Loucy (cell line): ENCODE data around the gene THBS1.
A peak's percentile ranks its signal among the peaks of the same experiment; 100 is the strongest.

Experiments
- H2AFZ ChIP-seq: fragments of 200-600 bp; sonication (generic); 2 replicates; pipeline ENCODE4 v1.6.0; 2016; ENCODE audit warnings: antibody characterized with exemption, mild to moderate bottlenecking, low read length, moderate library complexity
- H3F3A ChIP-seq: fragments of 200-600 bp; 2 replicates; pipeline ENCODE4 v1.6.0; 2016; ENCODE audit warnings: antibody characterized with exemption, low read depth, mild to moderate bottlenecking
- H3K27me3 ChIP-seq: fragments of 200-600 bp; sonication (generic); 2 replicates; pipeline ENCODE4 v1.6.1; 2014; ENCODE audit warnings: low read length, mild to moderate bottlenecking; ENCODE audit not compliant: insufficient read depth, poor library complexity, severe bottlenecking
- H3K36me3 ChIP-seq: fragments of 200-600 bp; sonication (generic); 2 replicates; pipeline ENCODE4 v1.6.1; 2016; ENCODE audit warnings: low read length; ENCODE audit not compliant: insufficient read depth
- H3K4me1 ChIP-seq: fragments of 200-600 bp; sonication (generic); 2 replicates; pipeline ENCODE4 v1.5.1; 2014; ENCODE audit warnings: low read length, mild to moderate bottlenecking; ENCODE audit not compliant: insufficient read depth, poor library complexity, severe bottlenecking
- H3K4me2 ChIP-seq: fragments of 200-600 bp; sonication (generic); 2 replicates; pipeline ENCODE4 v1.6.0; 2014; ENCODE audit warnings: antibody characterized with exemption, low read length, low read depth, mild to moderate bottlenecking; ENCODE audit not compliant: poor library complexity, severe bottlenecking
- H3K4me3 ChIP-seq: fragments of 200-600 bp; sonication (generic); 2 replicates; pipeline ENCODE4 v1.5.1; 2014; ENCODE audit warnings: low read length, mild to moderate bottlenecking, mixed read lengths; ENCODE audit not compliant: poor library complexity, severe bottlenecking
- H3K79me2 ChIP-seq: fragments of 200-600 bp; sonication (generic); 2 replicates; pipeline ENCODE4 v1.6.1; 2014; ENCODE audit warnings: low read length; ENCODE audit not compliant: insufficient read depth
- H3K9ac ChIP-seq: fragments of 200-600 bp; sonication (generic); 2 replicates; pipeline ENCODE4 v1.6.0; 2014; ENCODE audit warnings: mild to moderate bottlenecking, low read depth, low read length, moderate library complexity; ENCODE audit not compliant: poor library complexity, severe bottlenecking
- H3K9me2 ChIP-seq: fragments of 200-600 bp; sonication (generic); replicated peaks from 2 replicates; pipeline ENCODE4 v1.6.1; 2016; ENCODE audit warnings: low read depth, low read length, mixed read lengths
- H3K9me3 ChIP-seq: fragments of 200-600 bp; sonication (generic); 2 replicates; pipeline ENCODE4 v1.6.1; 2014; ENCODE audit warnings: mild to moderate bottlenecking, antibody characterized with exemption, low read length, low read depth; ENCODE audit not compliant: insufficient read depth
- H4K20me1 ChIP-seq: fragments of 200-600 bp; sonication (generic); 2 replicates; pipeline ENCODE4 v1.6.0; 2014; ENCODE audit warnings: antibody characterized with exemption, low read length, mild to moderate bottlenecking; ENCODE audit not compliant: insufficient read depth, poor library complexity, severe bottlenecking
- CTCF ChIP-seq: fragments of 200-600 bp; sonication (generic); conservative IDR thresholded peaks from 2 replicates; pipeline ENCODE4 v1.5.1; 2014; ENCODE audit warnings: mild to moderate bottlenecking, antibody characterized with exemption, low read length
- EZH2phosphoT487 ChIP-seq: fragments of 200-600 bp; IDR thresholded peaks from 2 replicates; pipeline ENCODE4 v1.6.1; 2018; ENCODE audit warnings: antibody characterized with exemption, mild to moderate bottlenecking, moderate library complexity, borderline replicate concordance

THBS1 gene

DNA sequence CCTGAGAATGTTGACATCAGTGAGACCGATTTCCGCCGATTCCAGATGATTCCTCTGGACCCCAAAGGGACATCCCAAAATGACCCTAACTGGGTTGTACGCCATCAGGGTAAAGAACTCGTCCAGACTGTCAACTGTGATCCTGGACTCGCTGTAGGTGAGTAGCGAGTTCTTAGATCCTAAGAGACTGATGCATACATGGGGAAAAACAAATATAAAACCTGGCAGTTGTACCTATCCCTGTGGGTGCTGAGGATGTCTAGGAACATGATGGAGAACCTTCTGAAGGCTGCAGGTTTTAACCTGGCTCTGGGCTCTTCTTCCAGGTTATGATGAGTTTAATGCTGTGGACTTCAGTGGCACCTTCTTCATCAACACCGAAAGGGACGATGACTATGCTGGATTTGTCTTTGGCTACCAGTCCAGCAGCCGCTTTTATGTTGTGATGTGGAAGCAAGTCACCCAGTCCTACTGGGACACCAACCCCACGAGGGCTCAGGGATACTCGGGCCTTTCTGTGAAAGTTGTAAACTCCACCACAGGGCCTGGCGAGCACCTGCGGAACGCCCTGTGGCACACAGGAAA lies 12.3 kb downstream of the THBS1 start:
- no peak overlapping the region for H3K4me3 ChIP-seq
- H3F3A ChIP-seq, result no peaks in the 10 kb centered on the region
- no peaks in the 10 kb centered on the region for H3K79me2 ChIP-seq
- H3K36me3 ChIP-seq, result no peaks in the 10 kb centered on the region
- no peaks in the 10 kb centered on the region for H4K20me1 ChIP-seq
- no peak overlapping the region for H3K4me2 ChIP-seq
- H3K9me3 ChIP-seq, result no peaks in the 10 kb centered on the region
- no peak overlapping the region for H2AFZ ChIP-seq
- H3K4me1 ChIP-seq, result no peaks in the 10 kb centered on the region
- no peak overlapping the region for H3K9ac ChIP-seq
- H3K9me2 ChIP-seq, result no peaks in the 10 kb centered on the region
- no peaks in the 10 kb centered on the region for H3K27me3 ChIP-seq
- no peak for TF ChIP-seq EZH2phosphoT487
- TF ChIP-seq CTCF, result no peak

DNA sequence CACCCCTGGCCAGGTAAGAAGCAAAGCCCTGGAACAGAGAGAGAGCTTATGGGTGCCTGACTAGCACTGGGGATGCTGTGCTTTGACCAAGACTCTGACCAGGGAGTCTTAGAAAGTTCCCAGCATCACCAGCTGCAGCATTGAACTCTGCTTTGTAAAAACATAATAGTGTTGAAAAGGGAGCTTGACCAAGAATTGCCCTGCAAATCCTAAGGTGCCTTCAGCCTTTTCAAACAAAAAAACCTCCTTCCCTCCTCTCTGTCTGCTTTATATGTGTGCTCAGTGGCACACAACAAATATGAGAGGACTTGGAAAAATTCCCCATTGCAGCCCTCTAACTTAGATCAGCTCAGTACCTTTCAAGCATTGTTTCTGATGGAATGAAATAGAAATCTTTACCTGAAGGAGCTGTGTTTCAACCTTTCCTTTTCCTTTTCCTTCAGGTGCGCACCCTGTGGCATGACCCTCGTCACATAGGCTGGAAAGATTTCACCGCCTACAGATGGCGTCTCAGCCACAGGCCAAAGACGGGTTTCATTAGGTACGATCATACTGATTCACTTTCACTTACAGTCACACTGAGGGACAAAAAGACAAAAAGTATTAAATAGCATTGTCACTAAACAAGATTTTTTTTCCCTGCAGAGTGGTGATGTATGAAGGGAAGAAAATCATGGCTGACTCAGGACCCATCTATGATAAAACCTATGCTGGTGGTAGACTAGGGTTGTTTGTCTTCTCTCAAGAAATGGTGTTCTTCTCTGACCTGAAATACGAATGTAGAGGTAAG lies 13.0 kb downstream of the THBS1 start:
- Histone ChIP-seq H3K27me3 (no peaks in the 10 kb centered on the region), H3K9me2 (no peaks in the 10 kb centered on the region), H3K4me3 (no peak overlapping the region), H4K20me1 (no peaks in the 10 kb centered on the region), H2AFZ (no peak overlapping the region), H3K9me3 (no peaks in the 10 kb centered on the region), H3K9ac (no peak overlapping the region), H3K4me1 (no peaks in the 10 kb centered on the region), H3K79me2 (no peaks in the 10 kb centered on the region), H3F3A (no peaks in the 10 kb centered on the region), H3K4me2 (no peak overlapping the region), H3K36me3 (no peaks in the 10 kb centered on the region)
- TF ChIP-seq EZH2phosphoT487 (no peak), CTCF (peak; percentile 24)

GRCh38 chr15:39594446-39595337 lies 13.8 kb downstream of the THBS1 start:
- no peaks in the 10 kb centered on the region for H3K36me3 ChIP-seq
- no peaks in the 10 kb centered on the region for H3K27me3 ChIP-seq
- TF ChIP-seq CTCF, result no peak
- no peak overlapping the region for H3K4me3 ChIP-seq
- no peaks in the 10 kb centered on the region for H3K9me2 ChIP-seq
- no peaks in the 10 kb centered on the region for H4K20me1 ChIP-seq
- no peak overlapping the region for H3K4me2 ChIP-seq
- H3K9me3 ChIP-seq, result no peaks in the 10 kb centered on the region
- no peak overlapping the region for H2AFZ ChIP-seq
- H3K79me2 ChIP-seq, result no peaks in the 10 kb centered on the region
- H3K4me1 ChIP-seq, result no peaks in the 10 kb centered on the region
- no peak overlapping the region for H3K9ac ChIP-seq
- no peaks in the 10 kb centered on the region for H3F3A ChIP-seq
